HG02870 (cell line): ENCODE measurements around the gene GARIN5B.
"Not testable (repeated sequence)": the region's sequence is repeated elsewhere in the genome, so short reads cannot be mapped to it uniquely, and the experiment has no call there.

Experiments
- ATAC-seq: cut with Tn5 transposase; IDR thresholded peaks from one replicate; pipeline ENCODE4 v1.9.1; 2021; ENCODE audit warnings: mild to moderate bottlenecking, moderate library complexity; ENCODE audit not compliant: unreplicated experiment

Gene GARIN5B

DNA sequence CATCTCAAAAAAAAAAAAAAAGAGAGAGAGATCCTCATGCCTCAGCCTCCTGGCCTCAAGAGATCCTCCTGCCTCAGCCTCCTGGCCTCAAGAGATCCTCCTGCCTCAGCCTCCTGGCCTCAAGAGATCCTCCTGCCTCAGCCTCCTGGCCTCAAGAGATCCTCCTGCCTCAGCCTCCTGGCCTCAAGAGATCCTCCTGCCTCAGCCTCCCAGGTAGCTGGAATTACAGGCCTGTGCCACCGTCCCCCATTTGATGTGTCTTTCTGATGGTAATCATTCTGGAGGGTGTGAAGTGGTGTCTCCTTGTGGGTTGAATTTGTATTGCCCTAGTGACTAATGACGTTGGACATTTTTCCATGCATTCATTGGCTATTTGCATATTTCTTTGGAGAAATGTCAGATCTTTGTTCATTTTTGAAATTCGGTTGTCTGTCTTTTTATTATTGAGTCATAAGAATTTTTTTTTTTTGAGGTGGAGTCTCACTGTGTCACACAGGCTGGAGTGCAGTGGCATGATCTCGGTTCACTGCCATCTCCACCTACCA is 34.2 kb downstream of the GARIN5B start:
- ATAC-seq = not testable (repeated sequence)

- ATAC-seq = no peak
Observed at GRCh38 chr19:55325172-55325571, 37.9 kb downstream of the GARIN5B start, which contains the start of gene TMEM150B. Gene TMEM150B (minus strand): TSS chr19:55325341. CDS start chr19:55321036, 4,305 bp downstream.

DNA sequence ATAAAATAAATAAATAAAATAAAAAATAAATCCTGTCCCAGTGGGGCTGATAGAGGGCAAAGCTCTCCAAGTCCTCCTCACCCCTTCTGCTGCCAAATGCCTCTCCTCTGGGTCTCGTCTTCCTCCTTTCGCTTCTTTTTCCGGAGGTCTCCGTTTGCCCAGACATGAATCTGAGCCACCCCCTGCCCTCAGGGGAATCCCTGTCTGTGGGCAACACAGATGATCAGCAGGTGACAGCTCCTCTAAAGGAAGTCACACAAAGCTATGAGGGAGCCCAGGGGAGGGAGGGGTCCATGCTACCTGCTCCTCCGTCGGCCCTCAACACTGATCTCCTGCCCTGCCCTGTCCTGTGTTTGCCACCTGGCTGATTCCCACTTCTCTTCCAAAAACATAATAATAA is 38.4 kb downstream of the GARIN5B start:
- no peak for ATAC-seq

DNA sequence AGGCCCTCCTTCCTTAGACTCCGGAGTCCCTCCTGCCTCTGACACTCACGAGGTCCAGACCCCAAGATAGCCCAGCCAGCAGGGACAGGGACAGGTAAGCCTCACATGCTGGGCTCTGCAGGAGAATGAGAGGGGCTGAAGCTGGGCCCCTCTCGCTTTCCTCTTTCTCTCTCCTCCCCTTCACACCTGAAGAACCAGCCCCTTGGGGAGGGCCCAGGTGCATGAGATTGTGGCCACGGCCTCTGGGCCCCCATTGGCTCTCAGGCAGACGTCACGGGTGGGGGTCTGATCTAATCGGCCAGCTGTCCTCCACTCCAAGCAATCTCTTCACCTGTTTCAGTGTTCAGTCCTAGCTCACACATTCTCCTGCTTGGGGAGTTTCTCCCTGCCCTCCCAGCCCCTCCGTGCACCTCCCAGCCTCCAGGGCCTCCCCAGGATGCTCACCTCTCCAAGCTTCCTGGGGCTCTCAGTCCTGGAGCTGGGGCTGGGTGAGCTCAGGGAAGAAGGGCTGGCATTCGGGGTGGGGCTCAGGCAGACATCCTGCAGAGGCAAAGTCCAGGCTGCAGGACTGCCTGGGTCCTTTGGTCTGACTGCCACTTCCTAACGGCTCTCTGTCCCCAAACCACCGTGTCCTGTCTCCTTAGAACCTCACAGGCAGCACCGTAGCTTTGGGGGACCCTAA is 40.7 kb downstream of the GARIN5B start:
- ATAC-seq = no peak

- no peak for ATAC-seq
Observed at GRCh38 chr19:55321466-55322137, 41.5 kb downstream of the GARIN5B start.

- ATAC-seq = no peak
Observed at GRCh38 chr19:55320844-55321419, 42.1 kb downstream of the GARIN5B start.

DNA sequence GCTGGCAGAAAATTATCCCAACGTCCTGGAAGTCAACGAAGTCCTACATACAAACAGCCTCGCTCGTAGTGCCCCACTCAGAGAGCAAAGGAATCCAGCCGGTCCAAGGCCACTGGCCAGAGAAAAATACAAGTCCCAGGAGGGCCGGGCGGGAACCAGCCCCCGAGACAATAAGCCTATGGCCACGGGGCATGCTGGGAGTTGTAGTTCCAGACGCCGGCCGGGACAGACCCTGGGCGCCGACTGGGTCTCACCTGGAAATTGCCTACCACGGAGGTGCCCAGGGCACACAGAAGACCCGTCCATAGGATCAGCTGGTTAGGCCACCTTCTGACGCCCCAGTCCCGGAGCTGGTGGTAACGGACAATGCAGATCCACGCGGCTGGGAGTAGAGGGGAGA is 43.3 kb downstream of the GARIN5B start:
- no peak for ATAC-seq

DNA sequence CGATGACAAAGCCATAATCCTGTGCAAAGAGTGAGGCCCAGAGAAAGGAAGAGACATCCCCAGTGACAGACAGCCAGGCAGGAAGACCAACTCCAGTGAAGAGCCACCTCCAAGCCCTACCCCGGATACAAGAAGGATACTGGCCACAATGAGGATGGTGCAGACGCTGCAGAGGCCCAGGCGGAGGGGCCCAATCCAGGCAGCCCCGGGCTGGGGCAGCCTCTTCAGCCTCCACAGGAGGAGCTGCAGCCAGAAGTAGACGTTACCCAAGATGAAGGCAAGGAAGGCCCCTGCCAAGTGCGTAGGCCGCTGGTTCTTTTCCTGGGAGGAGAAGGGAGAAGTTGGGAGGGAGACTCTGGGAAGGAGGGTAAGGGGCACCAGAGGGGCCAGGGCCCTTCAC is 46.4 kb downstream of the GARIN5B start:
- no peak for ATAC-seq

GRCh38 chr19:55315956-55316525 is 47.0 kb downstream of the GARIN5B start:
- no peak for ATAC-seq

- ATAC-seq = no peak
Observed at GRCh38 chr19:55314396-55314795, 48.7 kb downstream of the GARIN5B start.

DNA sequence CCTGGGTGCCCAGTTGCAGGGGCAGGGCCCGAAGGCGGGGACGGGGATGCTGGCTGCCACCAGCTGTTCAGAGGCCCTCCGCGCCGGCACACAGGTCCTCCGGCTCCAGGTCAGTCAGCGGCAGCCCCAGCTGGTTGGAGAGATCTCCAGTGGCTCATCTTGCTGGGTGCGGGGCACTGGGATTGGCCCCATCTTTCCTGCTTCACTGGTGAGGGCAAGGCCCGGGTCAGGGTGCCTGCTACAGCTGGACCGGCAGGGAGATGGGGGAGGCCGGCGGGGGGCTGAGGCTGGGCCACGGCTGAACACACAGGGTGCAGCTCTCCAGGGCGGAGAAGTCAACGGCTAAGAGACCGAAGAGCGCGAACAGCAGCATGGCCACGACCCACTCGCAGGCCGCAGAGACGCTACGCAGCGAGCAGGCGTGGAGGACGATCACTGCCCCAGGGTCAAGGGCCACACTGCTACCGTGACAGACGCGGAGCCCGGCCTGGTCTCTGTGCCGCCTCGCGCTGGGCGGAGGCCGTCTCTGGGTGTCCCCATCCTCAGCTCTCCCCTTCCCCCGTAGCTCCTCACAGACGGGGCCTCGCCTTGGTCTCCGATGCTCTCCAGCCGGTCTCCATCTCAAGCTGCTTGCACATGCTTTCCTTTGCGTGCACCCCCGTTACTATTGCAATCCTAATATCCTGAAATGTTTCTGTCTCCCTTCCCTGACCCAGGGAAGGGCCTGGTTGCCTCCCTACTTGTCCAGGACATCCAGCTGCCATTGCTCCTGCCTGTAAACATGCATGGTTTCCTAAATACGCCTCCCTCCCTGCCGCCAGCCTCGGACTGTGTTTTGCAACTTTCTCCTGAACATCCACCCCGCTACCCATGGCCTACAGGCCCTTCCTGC is 50.2 kb downstream of the GARIN5B start:
- ATAC-seq = no peak

GRCh38 chr19:55311797-55312196 is 51.3 kb downstream of the GARIN5B start:
- ATAC-seq = no peak

DNA sequence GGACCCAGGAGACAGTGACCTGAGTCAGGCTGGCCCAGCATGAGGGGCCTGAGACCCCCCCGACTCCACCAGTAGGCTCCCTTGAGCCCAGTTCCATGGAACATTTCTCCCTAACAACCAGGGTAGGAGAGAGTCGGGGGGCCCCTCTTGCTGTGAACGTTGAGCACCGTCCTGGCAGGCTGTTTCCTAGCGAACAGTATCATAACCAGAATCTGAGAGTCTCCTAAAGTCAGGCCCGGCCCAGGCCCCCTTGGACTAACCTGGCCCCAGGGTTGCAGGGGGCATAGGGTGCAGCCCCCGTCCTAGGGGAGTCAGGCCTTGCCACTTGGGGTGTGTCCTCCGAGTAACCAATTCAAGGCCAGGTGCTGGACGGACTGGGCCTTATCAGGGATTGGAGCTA is 51.7 kb downstream of the GARIN5B start:
- ATAC-seq = no peak

GRCh38 chr19:55310498-55310897 is 52.6 kb downstream of the GARIN5B start:
- ATAC-seq = no peak

GRCh38 chr19:55309448-55309847 is 53.6 kb downstream of the GARIN5B start:
- ATAC-seq = no peak

GRCh38 chr19:55308281-55308680 is 54.8 kb downstream of the GARIN5B start:
- ATAC-seq = no peak

DNA sequence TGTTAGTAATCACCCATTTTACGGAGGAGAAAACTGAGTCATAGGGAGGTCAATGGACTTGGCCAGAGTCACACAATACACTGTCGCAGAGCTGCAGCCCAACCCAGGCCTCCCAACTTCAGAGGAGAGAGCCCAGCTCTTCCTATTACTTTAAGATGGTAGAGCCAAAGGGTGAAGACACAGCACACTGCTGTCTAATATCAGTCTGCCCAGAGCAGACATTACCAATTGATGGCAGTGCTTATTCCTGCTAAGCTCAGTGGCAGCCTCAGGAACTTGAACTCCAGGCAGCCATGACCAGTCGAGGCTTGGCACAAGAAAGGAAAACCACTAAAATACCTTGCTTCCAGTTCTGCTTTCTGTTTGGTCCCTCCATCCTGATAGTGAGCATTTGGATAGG is 56.3 kb downstream of the GARIN5B start:
- no peak for ATAC-seq

- no peak for ATAC-seq
Observed at GRCh38 chr19:55305983-55306562, 57.0 kb downstream of the GARIN5B start.

GRCh38 chr19:55305491-55305890 is 57.6 kb downstream of the GARIN5B start:
- no peak for ATAC-seq

GRCh38 chr19:55304980-55305379 is 58.1 kb downstream of the GARIN5B start:
- ATAC-seq = no peak
